ENCODE results near the gene DENND10.
"Not testable (repeated sequence)": the region's sequence is repeated elsewhere in the genome, so short reads cannot be mapped to it uniquely, and the experiment has no call there.

The DENND10 gene

DNA sequence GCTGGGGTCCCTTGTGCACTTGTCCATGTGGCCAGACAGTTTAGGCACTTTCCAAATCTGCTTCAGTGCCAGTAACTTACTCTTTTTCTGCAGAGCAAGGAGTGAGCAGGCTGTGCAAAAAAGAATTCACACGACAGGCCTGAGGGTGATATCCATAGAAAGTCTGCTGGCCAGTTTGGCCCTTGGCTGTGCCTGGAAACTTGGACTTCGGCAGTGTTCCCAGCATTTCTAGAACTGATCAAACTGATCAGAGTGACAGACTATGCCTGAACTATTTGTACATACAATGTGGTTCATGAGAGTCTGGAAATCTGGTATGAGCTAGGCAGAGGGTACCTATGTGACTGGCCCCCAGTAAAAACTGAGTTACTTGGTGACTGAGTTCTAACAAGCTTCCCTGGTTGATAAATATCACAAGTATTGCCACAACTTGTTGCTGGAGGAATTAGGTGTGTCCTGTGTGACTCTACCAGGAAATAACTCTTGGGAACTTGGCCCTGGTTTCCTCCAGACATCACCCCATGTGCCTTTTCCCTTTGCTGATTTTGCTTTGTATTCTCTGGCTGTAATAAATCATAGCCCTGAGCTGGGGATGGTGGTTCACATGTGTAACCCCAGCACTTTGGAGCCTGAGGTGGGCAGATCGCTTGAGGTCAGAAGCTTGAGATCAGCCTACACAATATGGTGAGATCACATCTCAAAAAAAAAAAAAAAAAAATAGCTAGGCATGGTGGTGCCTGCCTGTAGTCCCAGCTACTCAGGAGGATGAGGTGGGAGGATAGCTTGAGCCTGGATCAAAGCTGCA, 3.3 kb upstream of the DENND10 start:
- no peak for DNase-seq

DNA sequence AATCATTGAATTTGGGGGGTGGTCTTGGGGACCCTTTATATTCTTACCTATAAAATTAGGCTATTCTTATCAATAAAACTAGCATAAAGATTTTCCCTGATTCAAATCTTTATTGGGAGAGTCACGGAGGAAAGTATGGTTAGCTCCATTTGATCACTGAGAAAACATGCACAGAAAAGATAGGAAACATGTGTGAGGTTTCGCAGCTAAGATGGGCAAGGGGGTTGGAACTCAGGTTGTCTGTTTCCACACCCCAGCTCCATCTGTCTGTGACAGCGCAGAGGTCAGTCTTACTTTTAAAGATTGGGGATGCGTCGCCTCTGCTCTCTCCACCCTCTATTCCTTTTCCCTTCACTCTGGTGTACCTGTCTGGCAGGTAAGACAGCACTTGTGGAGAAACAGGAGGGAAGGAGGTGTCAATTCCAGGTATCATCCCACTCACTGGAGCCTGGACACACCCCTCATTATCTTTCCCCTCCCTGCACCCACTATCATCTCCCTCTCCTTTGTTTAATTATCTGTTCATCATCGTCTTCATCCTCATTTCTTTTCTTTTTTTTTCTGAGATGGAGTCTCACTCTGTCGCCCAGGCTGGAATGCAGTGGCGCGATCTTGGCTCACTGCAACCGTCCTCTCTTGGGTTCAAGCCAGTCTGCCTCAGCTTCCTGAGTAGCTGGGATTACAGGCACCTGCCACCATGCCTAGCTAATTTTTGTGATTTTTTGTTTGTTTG, 2.4 kb upstream of the DENND10 start:
- DNase-seq = peak; percentile 40

DNA sequence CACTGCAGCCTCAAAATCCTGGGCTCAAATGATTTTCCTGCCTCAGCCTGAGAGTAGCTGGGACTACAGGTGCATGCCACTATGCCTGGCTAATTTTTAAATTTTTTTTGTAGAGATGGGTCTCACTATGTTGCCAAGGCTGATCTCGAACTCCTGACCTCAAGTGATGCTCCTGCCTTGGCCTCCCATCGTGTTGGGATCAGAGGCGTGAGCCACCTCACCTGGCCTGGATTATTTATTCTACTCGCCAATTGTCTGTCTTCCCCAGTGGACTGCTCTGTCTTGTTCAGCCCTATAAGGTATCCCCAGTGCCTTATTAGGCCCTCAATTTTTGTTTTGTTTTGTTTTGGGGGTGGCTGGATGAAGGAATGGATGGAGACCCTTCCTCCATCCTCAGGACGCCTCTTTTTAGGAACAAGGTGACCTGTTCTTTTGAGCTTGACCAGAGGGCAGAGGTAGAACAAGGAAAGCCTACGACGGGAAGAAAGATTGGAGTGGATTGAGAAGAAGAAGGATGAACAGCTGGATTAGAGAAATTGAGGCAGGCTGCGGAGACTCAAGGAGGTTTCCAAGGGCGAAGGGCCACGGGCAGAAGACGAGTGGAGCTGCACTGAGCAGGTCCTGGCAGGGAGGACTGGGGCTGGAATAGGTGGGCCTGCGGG, 541 bp upstream of the DENND10 start:
- DNase-seq = no peak

DNA sequence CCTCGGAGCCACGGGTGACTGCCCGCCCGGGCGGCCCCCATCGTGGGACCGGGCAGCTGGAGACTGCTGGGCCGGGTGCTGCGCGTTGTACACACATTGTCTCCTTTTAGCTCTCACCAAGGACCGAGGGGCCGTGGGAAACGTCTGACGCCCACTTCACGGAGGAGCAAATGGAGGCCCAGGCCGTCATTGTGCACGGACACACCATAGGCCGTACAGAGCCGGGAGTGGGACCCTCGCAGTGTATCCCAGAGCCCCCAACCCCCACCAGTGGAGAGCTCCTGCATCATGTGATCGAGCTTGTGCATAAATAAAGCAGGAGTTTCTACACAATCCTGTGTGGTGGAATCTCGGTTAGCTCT, 722 bp downstream of the DENND10 start:
- DNase-seq = no peak

DNA sequence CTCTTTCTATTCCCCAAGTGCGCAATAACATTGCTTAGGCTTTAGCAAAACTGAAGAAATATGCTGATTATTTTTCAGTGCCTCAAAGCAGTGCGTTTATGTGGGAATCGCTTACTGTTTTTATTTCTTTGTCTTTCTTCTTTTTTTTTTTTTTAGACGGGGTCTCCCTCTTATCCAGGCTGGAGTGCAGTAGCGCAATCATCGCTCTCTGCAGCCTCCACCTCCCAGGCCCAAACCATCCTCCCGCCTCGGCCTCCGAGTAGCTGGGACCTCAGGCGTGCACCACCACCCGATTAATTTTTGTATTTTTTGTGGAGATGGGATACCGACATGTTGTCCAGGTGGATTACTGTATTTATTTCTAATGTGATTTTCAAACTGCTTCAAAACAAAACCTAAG, 1.2 kb downstream of the DENND10 start:
- no peak for DNase-seq

DNA sequence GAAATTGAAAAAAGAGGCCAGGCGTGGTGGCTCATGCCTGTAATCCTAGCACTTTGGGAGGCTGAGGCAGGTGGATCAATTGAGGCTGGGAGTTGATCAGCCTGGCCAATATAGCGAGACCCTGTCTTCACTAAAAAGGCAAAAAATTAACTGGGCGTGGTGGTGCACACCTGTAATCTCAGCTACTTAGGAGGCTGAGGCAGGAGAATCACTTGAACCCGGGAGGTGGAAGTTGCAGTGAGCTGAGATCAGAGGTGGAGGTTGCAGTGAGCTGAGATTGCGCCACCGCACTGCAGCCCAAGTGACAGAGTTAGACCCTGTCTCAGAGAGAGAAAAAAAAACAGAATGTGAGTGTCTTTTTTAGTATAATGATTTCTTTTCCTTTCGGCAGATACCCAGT, 2.0 kb downstream of the DENND10 start:
- not testable (repeated sequence) for DNase-seq

DNA sequence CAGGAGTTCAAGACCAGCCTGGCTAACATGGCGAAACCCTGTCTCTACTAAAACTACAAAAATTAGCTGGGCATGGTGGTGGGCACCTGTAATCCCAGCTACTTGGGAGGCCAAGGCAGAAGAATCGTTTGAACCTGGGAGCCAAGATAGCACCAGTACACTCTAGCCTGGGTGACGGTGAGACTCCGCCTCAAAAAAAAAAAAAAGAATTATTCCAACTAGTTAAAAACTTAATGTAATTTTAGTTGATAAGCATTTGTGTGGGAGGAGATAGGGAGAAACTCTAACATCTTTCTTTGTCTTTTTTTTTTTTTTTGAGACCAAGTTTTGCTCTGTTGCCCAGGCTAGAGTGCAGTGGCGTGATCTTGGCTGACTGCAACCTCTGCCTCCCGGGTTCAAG, 3.2 kb downstream of the DENND10 start:
- DNase-seq = not testable (repeated sequence)

DNA sequence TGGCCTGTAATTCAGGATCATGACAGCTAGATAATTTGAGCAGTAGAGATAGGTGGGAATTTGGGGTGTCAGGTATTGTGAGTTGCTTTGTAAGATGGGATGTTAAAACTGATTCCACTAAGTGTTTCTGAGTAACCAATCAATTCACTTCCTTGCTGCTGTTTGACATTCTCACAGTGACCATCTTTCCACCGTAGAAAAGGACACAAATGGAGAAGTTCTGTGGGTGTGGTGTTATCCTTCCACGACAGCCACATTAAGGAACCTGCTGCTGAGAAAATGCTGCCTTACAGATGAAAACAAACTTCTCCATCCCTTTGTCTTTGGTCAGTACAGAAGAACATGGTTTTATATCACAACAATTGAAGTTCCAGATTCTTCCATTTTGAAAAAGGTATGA, 3.9 kb downstream of the DENND10 start:
- DNase-seq = not testable (repeated sequence)

DNA sequence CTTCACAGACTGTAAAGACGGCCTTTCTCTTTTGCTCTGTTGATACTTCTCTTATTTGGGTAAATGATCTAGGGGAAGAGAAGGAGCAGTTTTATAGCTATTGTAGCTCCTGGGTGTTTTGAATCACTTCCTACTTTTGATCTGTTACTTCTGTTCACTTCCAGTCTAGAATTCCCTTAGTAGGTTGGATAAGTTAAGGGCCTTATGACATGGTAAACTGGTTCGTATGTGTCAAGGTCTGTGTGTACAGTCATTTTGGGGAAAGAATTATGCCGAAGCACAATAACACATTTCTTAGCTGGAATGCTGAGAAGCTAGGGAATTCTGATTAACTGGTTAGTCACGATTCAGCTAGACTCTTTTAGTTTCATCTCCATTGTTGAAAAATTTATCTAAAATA, 8.1 kb downstream of the DENND10 start:
- DNase-seq = no peak

DNA sequence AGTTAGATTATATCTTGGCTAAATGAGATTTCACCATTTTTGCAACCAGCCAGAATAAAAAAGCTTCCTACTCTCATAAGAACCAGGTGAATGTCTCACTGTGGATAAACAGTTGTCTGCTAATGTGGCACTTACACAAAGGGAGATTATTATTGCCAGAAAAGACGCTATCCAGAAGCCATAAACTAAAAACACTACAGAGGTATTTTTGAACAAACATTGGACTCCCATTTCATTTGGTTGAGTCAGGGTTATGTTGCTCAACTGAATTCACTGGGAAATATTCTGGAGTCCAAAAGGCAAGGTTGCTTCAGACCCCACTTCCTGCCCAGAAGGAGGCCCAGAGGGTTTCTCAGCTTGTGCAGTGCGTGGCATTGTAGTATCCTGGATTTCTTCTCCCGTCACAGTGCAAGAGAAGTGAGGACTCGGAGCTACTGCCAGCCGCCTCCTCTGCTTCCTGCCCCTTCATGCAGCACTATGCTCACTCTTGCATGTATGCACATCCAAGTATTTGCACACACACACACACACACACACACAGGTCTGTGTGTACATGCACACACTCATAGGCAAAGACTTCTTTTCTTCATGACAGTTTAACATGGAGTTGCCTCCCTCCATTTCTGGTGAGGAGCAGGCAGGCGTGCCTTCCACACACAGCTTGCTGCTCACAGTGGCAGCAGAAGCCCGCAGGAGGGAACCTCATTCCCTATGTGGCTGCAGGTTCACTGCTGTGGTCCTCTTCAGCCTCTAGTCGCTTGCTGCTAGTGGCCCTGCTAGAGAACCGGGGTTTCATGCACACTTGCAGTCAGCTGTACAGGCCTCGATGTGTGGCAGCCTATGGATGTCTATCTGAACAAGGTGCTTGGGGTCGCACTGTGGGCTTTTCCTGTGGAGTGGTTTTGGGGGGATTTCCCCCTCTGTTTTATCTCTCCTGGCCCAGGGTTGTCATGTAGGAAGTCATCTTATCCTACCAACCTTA, 10.1 kb downstream of the DENND10 start:
- DNase-seq = no peak

DNA sequence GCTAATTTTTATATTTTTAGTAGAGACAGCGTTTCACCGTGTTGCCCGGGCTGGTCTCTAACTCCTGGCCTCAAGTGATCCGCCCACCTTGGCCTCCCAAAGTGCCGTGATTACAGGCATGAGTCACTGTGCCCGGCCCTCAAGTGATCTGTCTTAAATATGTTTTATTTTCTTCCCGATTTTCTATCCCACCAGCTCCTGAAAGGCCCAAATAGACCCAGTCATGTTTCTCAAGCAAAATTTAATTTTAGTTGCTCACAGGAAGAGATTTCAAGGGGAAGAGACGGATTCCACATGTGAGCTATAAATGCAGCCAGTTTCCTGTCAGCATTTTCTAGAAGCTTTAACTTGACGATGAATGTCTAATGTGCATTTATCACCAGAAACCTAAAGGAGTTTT, 12.0 kb downstream of the DENND10 start:
- no peak for DNase-seq

DNA sequence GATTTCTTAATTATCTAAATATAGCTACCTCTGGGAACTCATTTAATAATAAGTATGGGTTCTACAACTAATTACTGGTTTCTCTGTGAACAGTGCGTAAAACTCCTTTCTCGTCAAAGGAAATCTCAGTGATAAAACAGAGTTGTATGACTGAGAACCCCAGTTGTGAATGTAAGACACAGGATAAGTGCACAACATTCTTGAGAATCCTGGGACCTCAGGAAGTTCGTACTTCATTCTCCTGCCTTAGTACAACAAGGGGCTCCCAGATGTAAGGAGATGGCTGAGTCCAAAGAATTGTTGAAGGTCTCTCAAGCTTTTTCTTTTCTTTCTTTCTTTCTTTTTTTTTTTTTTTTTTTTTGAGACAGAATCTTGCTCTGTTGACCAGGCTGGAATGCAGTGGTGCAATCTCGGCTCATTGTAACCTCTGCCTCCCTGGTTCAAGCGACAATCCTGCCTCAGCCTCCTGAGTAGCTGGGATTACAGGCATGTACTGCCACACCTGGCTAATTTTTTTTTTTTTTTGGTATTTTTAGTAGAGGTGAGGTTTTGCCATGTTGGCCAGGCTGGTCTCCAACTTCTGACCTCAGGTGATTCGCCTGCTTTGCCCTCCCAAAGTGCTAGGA, 12.5 kb downstream of the DENND10 start:
- no peak for DNase-seq

DNA sequence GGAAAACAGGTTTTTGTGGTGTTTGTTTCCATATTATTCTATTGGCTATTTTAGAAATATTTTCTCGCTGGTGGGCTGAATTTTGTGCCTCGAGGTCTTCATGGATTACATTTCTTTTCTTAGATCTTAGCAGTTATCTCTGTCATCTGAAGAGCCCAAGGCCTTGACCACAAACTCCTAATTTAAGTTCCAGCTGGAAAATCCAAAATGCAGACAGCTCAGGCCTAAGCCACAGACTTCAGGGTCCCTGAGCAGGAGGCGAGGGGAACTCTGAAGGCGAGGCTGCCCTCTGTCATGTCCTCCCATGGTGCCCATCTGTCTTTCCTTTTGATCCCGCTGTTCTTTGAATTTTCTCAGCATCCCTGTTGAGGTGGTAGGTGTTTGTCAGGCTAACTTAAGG, 14.3 kb downstream of the DENND10 start:
- DNase-seq = no peak

DNA sequence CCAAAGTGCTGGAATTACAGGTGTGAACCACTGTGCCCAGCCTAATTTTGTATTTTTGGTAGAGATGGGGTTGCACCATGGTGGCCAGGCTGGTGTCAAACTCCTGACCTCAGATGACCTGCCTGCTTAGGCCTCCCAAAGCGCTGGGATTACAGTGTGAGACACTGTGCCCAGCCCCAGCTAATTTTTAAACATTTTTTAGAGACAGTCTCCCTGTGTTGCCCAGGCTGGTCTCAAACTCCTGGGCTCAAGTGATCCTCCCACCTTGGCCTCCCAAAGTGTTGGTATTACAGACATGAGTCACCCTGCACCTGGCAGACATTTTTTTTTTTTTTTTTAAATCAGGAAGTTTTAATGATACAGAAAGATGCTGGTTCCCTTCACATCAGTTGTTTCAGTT, 15.5 kb downstream of the DENND10 start:
- no peak for DNase-seq

DNA sequence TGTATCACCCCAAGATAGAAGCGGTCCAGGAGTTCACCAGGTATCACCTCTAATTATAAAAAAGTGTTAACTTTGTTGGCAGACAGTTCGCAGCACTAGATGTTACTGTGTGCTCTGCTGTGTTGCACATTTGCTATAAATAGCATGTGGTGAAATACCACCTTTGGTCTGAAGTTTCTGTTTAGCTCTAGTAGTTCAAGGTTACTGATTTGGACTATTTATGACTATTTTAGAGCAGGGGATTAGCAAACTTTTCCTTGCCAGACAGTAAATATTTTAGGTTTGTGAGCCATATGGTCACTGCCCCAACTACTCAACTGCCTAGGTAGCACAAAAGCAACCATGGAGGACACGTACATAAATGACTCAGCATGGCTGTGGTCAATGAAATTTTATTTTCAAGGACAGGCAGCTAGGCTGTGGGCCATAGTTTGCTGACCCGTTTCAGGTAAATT, 16.5 kb downstream of the DENND10 start:
- DNase-seq = no peak

DNA sequence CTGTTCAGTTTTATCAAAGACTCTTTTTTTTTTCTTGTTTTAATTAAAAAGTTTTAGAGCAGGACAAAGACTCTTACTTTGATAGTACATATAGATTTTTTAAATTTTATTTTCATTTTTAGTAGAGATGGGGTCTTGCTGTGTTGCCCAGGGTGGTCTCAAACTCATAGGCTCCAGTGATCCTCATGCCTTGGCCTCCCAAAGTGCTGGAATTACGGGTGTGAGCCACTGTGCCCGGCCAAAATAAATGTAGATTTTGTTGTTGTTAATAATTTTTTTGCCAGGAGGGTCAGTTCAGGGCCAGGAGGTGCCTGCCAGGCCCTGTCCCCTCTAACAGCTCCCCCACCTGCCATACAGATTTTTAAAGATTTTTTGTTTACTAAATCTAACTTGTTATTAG, 17.0 kb downstream of the DENND10 start:
- DNase-seq = no peak

DNA sequence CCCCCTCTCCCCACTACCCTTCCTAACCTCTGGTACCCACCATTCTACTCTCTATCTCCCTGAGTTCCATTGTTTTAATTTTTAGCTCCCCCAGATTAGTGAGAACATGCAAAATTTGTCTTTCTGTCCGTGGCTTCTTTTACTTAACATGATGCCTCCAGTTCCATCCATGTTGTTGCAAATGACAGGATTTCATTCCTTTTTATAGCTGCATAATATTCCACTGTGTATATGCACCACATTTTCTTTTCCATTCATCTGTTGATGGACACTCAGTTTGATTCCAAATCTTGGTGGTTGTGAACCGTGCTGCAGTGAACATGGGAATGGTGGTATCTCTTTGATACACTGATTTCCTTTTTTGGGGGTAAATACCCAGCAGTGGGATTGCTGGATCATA, 22.0 kb downstream of the DENND10 start:
- no peak for DNase-seq

DNA sequence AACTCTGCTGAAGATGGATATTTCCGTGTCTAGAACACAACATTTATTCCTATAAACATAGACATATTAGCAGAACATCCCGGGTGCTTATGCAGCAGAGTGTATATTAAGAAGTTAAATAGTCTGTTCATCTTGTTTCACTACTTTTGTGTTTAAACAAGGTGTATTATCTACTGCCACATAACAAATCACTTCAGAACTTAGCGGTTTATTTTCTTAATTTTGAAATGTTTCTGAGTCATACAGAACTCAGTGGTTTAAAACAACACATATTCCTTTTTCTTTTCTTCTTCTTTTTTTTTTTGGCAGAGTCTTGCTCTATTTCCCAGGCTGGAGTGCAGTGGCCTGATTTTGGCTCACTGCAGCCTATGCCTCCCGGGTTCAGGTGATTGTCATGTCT, 25.8 kb downstream of the DENND10 start:
- no peak for DNase-seq

DNA sequence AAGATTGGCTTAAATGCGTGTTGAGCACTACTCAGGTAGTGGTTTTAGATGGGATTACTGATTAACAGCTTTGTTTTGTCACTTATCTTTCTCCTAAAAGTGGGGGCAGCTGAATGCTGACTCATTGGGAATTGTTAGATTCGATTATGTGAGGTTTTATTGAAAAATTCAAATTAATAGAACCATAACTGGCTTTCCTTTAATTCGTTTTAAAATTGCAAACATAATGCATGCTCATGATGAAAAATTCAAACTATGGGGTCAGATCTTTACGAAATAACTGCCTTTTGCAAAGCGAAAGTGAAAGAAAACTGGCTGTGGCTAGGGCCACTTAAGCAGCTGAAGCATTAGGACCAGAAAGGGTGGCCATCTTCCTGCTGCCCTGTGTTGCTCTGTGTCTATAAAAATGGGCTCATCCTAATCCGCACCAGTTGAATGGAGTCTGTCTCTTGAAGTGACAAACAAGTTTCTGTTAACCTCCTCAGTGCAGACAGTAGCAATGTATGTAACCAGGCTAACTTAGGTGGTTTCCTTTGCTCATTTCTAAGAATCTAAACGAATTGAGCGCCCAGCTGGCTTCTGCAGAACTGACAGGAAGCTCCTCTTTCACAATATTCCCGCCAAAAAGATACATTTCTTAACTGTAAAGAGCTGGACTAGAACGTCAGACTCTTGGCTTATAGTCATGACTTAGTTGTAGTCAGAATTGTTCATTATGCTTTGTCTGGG, 27.8 kb downstream of the DENND10 start:
- DNase-seq = no peak

DNA sequence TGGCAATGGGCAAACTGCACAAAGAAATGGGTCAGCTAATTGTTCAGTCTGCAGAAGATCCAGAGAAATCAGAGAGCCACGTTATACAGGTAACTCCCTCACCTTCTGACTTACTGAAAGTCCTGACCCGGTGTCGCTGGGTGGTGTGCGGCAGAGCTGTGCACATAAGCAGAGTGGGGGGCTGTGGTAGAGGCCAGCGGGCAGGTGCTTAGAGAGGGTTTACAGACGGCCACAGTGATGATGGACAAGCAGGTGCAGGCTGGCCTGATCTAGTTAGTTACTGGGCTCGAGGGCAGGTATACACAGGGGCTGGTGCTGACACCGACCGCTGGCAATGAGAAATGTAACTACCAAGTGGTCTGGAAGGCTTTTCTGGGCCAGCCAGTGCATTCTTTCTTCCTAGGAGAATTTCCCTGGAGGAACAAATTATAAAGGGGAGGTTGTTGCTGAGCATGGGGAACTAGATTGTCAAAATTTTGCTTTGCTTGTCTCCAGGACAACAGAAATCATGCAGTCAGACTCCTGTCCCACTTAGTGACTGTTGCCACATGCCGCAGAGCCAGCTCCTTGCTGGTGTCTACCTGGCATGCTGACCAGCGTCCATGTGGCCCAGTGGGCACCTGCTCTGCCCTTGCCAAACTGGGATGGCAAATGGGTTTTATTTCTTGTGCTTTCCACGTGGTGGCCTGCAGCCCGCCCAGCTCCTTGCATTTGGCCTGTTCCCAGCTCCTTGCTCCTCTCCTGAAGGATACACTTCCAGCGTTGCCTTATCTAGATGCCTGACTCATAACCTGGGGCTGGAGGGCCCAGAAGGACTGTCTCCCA, 28.8 kb downstream of the DENND10 start:
- DNase-seq = no peak

DNA sequence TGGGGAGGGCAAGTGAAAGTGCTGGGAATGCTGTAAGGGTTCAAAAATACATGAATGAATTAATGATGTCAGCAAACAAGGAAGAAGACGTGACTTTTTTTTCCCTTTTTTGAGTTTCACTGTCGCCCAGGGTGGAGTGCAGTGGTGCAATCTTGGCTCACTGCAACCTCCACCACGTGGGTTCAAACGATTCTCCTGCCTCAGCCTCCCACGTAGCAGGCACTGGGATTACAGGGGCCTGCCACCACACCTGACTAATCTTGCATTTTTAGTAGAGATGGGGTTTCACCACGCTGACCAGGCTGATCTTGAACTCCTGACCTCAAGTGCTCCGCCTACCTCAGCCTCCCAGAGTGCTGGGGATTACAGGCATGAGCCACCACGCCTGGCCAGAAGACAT, 30.0 kb downstream of the DENND10 start:
- no peak for DNase-seq

Data from NCI-H345 (cell line).